Sciatic nerve (tissue), 2 donors: ENCODE measurements around the gene ALDH5A1. TPM values are rescaled to one million over a fixed set of nuclear protein-coding genes. Genes with fewer than 3 reads are reported as not detected.

Experiments used
- ATAC-seq: fragments of 200-7000 bp; cut with Tn5 transposase; one replicate; pipeline ENCODE4 v1.9.1; 2020; ENCODE audit warnings: mild to moderate bottlenecking, moderate library complexity
- DNase-seq: peaks from one replicate; pipeline ENCODE4 v3.0.0-alpha.2; 2020; ENCODE audit warnings: low spot score
- intact Hi-C: fragments of 100-400 bp; cut with DNase I; formaldehyde crosslinking; loops from one replicate; pipeline ENCODE4 v1.14.2; 2022
- total RNA-seq: library from RNA; stranded (reverse); fragmentation: NEBNext Ultra II Directional; extraction: Animal tissue kit (Norgen Biotek cat#: 25700); gene quantifications from one replicate; pipeline ENCODE4 v1.2.1, GENCODE V29; 2021
- donor health status: DM: no; HTN: no; CAD: no.
- donor health status: DM: no; HTN: no; CAD: no.

The ALDH5A1 gene
- total RNA-seq, 1 donor from 2014 or later = 19.3 TPM

- DNase-seq (no peak), ATAC-seq (no peak)
- intact Hi-C loops = no loop called here
Observed at GRCh38 chr6:24517659-24518543, 23.1 kb downstream of the ALDH5A1 start.

DNA sequence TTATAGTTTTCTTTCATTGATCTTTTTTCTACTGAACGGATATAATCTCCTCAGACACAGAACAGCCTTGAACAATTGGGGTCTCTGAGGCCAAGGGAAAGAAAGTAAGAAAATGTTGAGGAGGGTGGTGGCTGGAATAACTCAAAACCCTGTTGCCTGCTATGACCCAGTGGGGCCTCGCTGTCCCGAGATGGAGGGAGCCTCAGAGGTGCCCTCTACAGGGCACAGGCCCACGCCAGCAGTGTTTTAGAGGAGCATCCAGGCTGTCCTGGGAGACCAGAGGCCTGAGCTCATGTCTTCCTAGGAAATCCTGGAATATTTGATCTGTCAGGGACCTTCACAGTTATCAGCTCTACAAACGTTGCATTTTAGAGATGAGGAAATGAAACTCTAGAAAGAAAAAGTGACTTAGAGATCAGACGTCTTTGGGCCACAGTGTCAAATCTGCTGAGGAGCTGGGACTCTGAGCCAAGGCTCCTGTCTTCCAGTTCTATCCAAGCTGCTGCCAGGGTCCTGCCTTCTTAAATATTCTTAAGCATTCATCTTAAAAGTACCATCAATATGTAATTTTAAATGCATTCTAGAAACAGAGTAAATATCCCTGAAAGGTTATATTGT, 26.3 kb downstream of the ALDH5A1 start:
- DNase-seq = peak; percentile 67
- intact Hi-C loops = no loop called here
- ATAC-seq = peak; percentile 82

DNA sequence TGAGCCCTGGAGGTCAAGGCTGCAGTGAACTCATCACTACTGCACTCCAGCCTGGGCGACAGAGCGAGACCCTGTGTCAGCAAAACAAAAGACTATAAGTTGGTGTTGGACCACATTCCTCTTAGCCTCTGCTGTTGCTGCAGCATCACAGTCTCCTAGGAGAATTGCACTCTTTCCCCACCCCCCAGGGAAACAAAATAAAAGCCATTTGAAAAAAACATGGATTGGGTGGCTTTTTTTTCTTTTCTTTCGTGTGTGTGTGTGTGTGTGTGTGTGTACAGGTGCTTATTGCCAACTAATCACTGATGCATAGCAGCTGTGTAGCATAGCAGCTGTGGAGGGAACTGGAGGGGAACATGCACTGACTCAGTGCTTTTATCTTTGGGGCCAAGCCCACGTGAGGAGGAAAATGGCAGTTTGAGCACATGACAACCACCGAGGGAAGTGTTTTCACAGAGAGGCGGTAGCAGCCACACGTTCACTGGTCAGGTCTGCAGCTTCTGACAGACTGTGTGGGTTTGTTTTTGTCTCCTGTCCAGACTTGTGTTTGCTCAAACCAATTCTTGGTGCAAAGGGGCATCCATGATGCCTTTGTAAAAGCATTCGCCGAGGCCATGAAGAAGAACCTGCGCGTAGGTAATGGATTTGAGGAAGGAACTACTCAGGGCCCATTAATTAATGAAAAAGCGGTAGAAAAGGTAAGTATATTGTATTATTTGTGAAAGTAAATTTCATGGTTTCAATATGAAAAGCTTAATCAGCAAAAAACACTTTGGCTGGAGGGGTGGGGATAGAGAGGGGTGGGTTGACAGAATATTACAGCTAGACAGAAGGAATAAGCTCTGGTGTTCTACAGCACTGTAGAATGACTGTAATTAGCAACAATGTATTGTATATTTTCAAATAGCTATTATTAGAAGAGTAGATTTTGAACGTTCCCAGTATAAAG, 27.7 kb downstream of the ALDH5A1 start:
- ATAC-seq (no peak), DNase-seq (no peak)
- intact Hi-C loops = no loop called here

DNA sequence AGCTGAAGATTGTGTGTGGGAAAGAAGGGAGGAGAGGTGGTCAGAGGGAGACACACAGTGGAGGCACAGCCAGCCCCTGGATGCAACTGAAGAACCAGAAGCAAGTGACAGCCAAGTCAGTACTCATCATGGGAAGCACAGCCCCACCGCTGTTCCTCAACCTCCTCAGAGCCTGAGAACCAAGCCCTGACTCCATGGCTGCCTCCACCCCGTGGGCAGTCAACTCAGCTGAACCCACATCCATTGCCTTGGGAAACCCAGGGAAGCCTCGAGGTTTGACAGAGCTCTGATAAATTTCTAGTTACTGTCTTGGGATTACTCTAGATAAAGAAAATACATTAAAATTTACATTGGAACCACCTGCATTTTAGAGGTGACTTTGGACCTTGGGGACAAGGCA, 29.6 kb downstream of the ALDH5A1 start:
- ATAC-seq = no peak
- intact Hi-C loops = no loop called here
- DNase-seq = no peak

DNA sequence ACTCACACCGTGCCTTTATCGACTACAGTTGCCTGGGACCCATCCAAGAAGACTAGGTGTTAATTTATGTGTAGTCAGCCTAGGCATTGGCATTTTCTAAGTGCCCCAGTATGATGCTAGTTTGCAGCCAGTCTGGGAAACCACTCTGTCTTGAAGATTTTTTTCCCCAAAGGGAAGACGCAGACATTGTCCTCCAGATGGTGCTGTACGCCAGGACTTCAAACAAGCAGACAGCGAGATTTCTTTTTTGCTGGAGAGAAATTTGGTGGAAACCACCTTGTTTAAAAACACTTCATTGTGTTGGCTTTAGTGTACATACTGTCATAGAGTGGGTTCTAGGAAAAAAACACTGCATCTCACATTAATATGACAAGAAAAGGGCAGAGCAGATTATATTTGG, 30.0 kb downstream of the ALDH5A1 start:
- ATAC-seq = no peak
- intact Hi-C loops = no loop called here
- DNase-seq = no peak

DNA sequence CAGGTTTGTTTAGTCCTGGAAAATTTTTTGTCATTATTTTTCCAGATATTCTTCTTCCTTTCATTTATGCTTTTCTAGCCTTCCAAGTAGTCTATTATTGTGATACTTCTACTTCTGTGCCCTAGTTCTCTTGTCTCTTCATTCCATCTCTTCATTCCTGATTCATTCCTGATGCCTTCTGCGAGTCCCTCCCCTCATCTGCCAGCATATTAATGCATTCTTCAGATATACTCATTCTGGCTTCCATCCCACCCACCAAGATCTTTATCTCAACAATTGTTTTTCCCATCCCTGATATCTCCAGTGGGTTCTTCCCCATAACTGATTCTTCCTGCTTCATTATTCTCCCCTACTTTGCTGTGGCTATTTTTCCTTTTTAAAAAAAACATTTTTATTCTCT, 35.2 kb downstream of the ALDH5A1 start:
- intact Hi-C loops = no loop called here
- ATAC-seq (no peak), DNase-seq (no peak)

DNA sequence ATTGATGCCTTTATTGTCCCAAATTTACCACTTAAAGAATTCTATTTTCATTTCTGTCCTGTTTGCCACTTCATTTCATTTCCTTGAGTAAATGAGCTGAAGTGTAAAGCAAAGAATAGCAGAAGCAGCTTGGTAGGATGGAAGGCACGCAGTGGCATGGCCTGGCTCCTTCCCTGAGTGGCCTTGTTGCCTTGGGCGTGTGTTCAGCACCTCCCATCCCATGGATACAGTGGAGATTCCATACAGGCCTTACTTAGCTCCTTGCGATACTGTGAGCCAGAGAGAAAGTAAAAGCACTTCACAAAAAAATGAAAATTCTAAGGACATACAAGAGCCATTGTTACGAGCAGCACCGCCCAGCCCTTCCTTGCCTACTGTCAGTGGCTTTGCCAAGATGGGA, 39.6 kb downstream of the ALDH5A1 start:
- DNase-seq = no peak
- no peak for ATAC-seq
- intact Hi-C loops = no loop called here

DNA sequence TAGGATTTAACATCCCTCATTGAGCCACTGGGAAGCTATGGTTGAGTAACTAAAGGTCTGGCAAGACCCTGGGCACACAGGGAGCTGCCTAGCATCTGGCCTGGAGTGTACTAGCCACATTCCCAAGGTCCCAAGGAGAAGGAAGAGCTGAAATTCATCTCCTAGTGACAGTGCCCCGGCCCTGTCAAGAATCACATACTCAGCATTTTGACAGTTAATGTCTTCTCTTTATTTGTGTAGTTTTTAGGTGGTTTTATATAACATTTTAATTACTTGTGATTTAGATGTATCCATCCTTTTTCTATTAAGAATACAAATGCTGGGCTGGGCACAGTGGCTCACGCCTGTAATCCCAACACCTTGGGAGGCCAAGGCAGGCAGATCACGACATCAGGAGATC, 40.4 kb downstream of the ALDH5A1 start:
- intact Hi-C loops = no loop called here
- no peak for DNase-seq
- no peak for ATAC-seq

GRCh38 chr6:24536466-24536865, 41.7 kb downstream of the ALDH5A1 start:
- intact Hi-C loops = no loop called here
- ATAC-seq (no peak), DNase-seq (no peak)

GRCh38 chr6:24537082-24537699, 42.4 kb downstream of the ALDH5A1 start:
- intact Hi-C loops = no loop called here
- ATAC-seq = no peak
- no peak for DNase-seq

DNA sequence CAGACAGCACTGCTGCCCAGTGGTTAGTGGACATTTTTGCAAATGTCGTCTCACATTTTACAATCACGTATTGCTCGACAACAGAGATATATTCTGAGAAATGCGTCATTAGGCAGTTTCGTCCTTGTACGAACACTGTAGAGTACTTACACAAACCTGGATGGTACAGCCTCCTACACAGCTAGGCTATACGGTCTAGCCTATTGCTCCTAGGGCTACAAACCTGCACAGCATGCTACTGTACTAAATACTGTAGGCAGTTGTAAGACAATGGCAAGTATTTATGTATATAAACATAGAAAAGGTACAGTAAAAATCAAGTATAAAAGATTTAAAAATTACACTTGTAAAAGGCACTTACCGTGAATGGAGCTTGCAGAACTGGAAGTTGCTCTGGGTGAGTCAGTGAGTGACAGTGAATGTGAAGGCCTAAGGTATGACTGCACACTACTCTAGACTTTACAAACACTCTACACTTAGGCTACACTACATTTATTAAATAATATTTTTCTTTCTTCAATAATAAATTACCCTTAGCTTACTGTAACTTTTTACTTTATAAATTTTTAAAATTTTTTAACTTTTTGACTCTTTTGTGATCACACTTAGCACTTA, 43.1 kb downstream of the ALDH5A1 start:
- DNase-seq = no peak
- ATAC-seq = no peak
- intact Hi-C loops = no loop called here

DNA sequence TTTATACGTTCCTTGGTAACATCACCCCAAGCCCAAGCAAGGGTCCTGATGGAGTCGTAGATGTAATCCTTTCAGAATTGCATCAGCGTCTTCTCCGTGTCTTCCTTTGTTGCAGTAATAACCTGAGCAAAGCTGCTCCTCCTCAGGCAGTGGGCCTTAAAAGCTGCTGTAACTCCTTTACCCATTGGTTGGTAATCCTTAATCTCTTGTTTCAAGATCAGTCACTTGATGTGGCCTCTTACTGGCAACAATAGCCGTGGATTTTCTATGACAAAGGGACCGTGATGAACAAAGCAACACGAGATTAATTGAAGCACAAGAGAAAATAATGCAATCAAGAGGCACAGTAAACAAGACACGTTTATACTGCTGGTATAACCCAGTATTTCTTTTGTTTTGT, 44.6 kb downstream of the ALDH5A1 start:
- DNase-seq = no peak
- intact Hi-C loops = no loop called here
- no peak for ATAC-seq

DNA sequence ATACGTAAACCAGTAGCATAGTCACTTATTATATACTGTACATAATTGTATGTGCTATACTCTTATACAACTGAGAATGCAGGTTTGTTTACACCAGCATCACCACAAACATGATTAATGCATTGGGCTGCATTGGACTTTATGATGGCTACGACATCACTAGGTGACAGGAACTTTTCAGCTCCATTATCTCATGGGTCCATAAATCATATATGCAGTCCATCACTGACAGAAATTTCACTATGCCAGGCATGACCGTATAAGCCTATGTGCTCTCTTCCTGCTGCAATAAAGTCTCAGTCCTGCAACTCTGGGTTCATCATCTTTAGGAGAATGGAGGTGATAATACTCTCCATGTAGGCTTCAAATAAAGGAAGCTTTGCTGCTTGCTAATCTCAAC, 45.4 kb downstream of the ALDH5A1 start:
- intact Hi-C loops = no loop called here
- DNase-seq (no peak), ATAC-seq (no peak)

GRCh38 chr6:24543683-24544082, 48.9 kb downstream of the ALDH5A1 start:
- intact Hi-C loops = no loop called here
- DNase-seq (no peak), ATAC-seq (no peak)

- intact Hi-C loops = no loop called here
- ATAC-seq (no peak), DNase-seq (no peak)
Observed at GRCh38 chr6:24545183-24545582, 50.4 kb downstream of the ALDH5A1 start.

DNA sequence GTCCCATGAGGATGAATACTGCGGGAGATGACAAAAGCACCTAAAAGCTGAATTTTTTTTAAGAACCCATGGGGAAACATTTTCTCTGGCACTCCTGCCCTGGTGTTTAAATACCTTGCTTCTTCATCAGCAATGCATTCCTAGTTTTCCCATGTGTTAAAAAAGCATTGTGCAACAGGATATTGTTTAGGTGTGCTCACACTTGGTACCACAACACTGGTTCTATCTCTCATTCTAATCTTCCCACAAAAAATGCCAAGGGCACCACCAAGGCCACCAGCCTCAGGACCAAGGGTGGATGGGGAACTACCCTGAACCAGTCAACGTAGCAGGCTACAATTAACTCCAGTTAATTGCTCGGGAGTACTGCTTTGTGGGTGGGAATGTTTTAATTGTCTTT, 50.9 kb downstream of the ALDH5A1 start:
- no peak for ATAC-seq
- intact Hi-C loops = no loop called here
- DNase-seq = no peak

DNA sequence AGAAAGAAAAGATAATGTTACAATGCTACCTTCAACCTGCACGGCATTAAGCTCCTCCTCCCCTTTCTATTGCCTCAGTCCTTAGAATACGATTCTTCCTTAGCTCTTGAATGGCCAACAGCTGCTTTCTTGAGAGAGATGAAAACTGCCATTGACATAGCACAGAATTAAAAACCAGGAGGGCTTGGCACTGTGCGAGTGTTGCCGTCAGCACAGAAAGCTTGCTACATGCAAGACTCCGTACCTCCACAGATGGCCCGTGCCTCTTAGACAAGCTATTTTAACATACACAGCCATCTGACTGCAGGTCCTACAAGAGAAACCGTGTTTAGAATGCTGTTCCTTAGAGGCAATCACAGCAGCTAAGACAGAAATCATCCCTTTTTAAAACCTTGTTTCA, 51.7 kb downstream of the ALDH5A1 start:
- intact Hi-C loops = no loop called here
- DNase-seq (no peak), ATAC-seq (no peak)

- DNase-seq = no peak
- intact Hi-C loops = no loop called here
- no peak for ATAC-seq
Observed at GRCh38 chr6:24547243-24547642, 52.5 kb downstream of the ALDH5A1 start.

GRCh38 chr6:24549158-24549557, 54.4 kb downstream of the ALDH5A1 start:
- DNase-seq (no peak), ATAC-seq (no peak)
- intact Hi-C loops = no loop called here
